Measurements from ENCODE around the gene ARHGAP24. TPM values are rescaled to one million over a fixed set of nuclear protein-coding genes. Genes with fewer than 3 reads are reported as not detected.

Gene ARHGAP24
- total and polyA plus RNA-seq, 10 of the 15 experiments (the other 5 are each of a cell fraction or from before 2014, with no cell fraction given), result 0.10 to 4.2 (median 0.52) TPM

DNA sequence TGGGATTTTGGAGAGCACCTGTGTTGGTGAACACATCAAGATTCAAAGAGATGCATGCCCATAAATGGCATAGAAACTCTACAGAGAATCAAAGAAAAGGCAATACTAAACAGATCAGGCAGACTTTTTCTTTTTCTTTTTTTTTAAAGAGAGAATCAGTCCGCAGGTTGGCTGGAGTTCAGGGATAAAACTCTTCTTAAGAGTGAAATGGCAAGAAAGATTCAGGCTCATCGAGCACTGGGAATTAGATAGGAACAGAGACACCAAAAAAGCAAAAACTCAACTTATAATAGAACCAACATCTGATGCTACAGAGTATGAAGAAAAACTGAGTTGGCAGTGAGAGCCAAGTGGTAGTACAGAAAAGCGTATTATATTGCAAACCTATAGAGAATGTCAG is 314.3 kb downstream of the ARHGAP24 start:
- intact Hi-C loops (cut with micrococcal nuclease; ENCODE audit: unreplicated experiment), result no loop called here
- ChIA-PET CTCF (interaction anchor here (1.2 to 3.2 kb wide), 3 partner anchors 8 to 10 kb away, joined by 4 to 10 read pairs (median 9); no protein-coding TSS in a partner anchor), SMC1A (ENCODE audit: uncharacterized antibody, unreplicated experiment) (interaction anchor here (3.1 kb wide), 1 partner anchor 11 kb away, joined by 15 read pairs; no protein-coding TSS in a partner anchor), RAD21 (ENCODE audit: unreplicated experiment) (no interaction called here), POLR2A (no interaction called here)
- Histone ChIP-seq H3K4me1 (ENCODE audit: control insufficient read depth, insufficient read depth, low read length) (no peaks in the 10 kb centered on the region), H3K79me2 (ENCODE audit: control insufficient read depth, insufficient read depth, low read length) (no peaks in the 10 kb centered on the region), H3K36me3 (ENCODE audit: control insufficient read depth in 2 of 2, insufficient read depth in 2 of 2, low read length in 1 of 2) (no peaks in the 10 kb centered on the region), H3K27me3 (replicated peaks in 1 of 2; ENCODE audit: control insufficient read depth in 2 of 2, insufficient read depth in 2 of 2, low read length in 1 of 2) (no peaks in the 10 kb centered on the region), H3K9me3 (replicated peaks; ENCODE audit: control insufficient read depth, insufficient read depth, low read length) (no peaks in the 10 kb centered on the region), H4K20me1 (ENCODE audit: control insufficient read depth, insufficient read depth) (no peaks in the 10 kb centered on the region), H3K27ac (ENCODE audit: control insufficient read depth, insufficient read depth) (no peak overlapping the region), H3K9ac (ENCODE audit: control insufficient read depth, insufficient read depth, low read length) (no peak overlapping the region), H3K4me2 (ENCODE audit: control insufficient read depth, insufficient read depth) (no peak overlapping the region), H3K4me3 (no peak overlapping the region), H2AFZ (ENCODE audit: control insufficient read depth, low read depth, low read length) (no peak overlapping the region)
- ATAC-seq, result no peak
- in situ Hi-C loops (cut with MboI), result no loop called here
- TF ChIP-seq CEBPB (IDR thresholded peaks at IDR 0.05; ENCODE audit: borderline replicate concordance in 1 of 2, low read depth in 2 of 2, low read length in 2 of 2), result no peak
- TF ChIP-seq STAT1 (conservative IDR thresholded peaks at IDR 0.05), result no peak
- no peak for TF ChIP-seq SUPT20H (IDR thresholded peaks at IDR 0.05; ENCODE audit: borderline replicate concordance, control insufficient read depth, low read depth, low read length)
- TF ChIP-seq CBX5 (IDR thresholded peaks at IDR 0.05; ENCODE audit: low read depth), result no peak
- TF ChIP-seq, protein P1, sequence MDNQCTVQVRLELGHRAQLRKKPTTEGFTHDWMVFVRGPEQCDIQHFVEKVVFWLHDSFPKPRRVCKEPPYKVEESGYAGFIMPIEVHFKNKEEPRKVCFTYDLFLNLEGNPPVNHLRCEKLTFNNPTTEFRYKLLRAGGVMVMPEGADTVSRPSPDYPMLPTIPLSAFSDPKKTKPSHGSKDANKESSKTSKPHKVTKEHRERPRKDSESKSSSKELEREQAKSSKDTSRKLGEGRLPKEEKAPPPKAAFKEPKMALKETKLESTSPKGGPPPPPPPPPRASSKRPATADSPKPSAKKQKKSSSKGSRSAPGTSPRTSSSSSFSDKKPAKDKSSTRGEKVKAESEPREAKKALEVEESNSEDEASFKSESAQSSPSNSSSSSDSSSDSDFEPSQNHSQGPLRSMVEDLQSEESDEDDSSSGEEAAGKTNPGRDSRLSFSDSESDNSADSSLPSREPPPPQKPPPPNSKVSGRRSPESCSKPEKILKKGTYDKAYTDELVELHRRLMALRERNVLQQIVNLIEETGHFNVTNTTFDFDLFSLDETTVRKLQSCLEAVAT (IDR thresholded peaks at IDR 0.05), result no peak
- TF ChIP-seq POU2F2 (IDR thresholded peaks at IDR 0.05; ENCODE audit: borderline replicate concordance, low read depth, low read length), result no peak
- BruUV-seq (replicated peaks), result no TSS peak
- no peak for DNase-seq (ENCODE audit: low read depth, low spot score)
- WGBS (ENCODE audit: insufficient coverage, insufficient replicate concordance, low lambda C conversion rate, missing lambda C conversion rate), result 35% methylated on average over 3 of the region's 3 CpGs
- FAIRE-seq, result no peak

DNA sequence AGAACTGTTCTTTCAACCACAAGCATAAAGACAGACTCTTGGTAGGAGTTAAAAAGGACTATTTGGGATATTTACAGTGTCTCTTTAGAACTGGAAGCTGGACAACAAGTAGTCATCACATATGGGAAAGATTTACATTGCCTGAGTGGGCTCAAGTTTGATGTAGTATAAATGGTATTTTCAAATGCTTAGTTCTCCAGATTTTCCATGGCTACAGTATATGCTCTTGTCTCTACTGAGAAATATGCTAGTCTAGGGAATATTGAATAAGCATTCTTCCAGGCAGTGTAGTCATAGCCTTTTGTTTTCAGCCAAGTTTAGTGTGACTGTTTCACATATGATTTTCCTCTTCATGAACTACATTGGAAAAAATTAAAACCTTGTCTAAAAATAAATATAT is 315.6 kb downstream of the ARHGAP24 start:
- intact Hi-C loops (cut with micrococcal nuclease; ENCODE audit: unreplicated experiment) (loop anchor here (10.0 kb wide), 1 partner anchor 254 kb away; no protein-coding TSS in a partner anchor), in situ Hi-C loops (cut with MboI) (no loop called here)
- no TSS peak for BruUV-seq (replicated peaks)
- Histone ChIP-seq H4K20me1 (ENCODE audit: control insufficient read depth, insufficient read depth) (no peaks in the 10 kb centered on the region), H3K27ac (ENCODE audit: control insufficient read depth, insufficient read depth) (no peak overlapping the region), H2AFZ (ENCODE audit: control insufficient read depth, low read depth, low read length) (no peak overlapping the region), H3K9ac (ENCODE audit: control insufficient read depth, insufficient read depth, low read length) (no peak overlapping the region), H3K4me2 (ENCODE audit: control insufficient read depth, insufficient read depth) (no peak overlapping the region), H3K27me3 (replicated peaks in 1 of 2; ENCODE audit: control insufficient read depth in 2 of 2, insufficient read depth in 2 of 2, low read length in 1 of 2) (no peaks in the 10 kb centered on the region), H3K4me1 (ENCODE audit: control insufficient read depth, insufficient read depth, low read length) (no peaks in the 10 kb centered on the region), H3K36me3 (ENCODE audit: control insufficient read depth in 2 of 2, insufficient read depth in 2 of 2, low read length in 1 of 2) (no peaks in the 10 kb centered on the region), H3K9me3 (replicated peaks; ENCODE audit: control insufficient read depth, insufficient read depth, low read length) (no peaks in the 10 kb centered on the region), H3K79me2 (ENCODE audit: control insufficient read depth, insufficient read depth, low read length) (no peaks in the 10 kb centered on the region), H3K4me3 (no peak overlapping the region)
- DNase-seq (ENCODE audit: low read depth, low spot score), result no peak
- RAD21 ChIA-PET (ENCODE audit: unreplicated experiment), result no interaction called here
- POLR2A ChIA-PET, result no interaction called here
- FAIRE-seq, result no peak
- ATAC-seq, result no peak
- SMC1A ChIA-PET (ENCODE audit: uncharacterized antibody, unreplicated experiment), result no interaction called here
- CTCF ChIA-PET, result interaction anchor here (0.8 to 0.9 kb wide), 2 partner anchors 12 to 34 kb away, joined by 3 read pairs; no protein-coding TSS in a partner anchor
- TF ChIP-seq ZSCAN29 (IDR thresholded peaks at IDR 0.05) (no peak), LARP7 (IDR thresholded peaks at IDR 0.05) (no peak), EP300 (IDR thresholded peaks at IDR 0.05; ENCODE audit: borderline replicate concordance in 1 of 2, control insufficient read depth in 1 of 2, low read depth in 2 of 2, low read length in 2 of 2) (no peak), RAD21 (IDR thresholded peaks at IDR 0.05; ENCODE audit: insufficient read depth, low read depth, low read length) (no peak)
- TF ChIP-seq, protein P2, sequence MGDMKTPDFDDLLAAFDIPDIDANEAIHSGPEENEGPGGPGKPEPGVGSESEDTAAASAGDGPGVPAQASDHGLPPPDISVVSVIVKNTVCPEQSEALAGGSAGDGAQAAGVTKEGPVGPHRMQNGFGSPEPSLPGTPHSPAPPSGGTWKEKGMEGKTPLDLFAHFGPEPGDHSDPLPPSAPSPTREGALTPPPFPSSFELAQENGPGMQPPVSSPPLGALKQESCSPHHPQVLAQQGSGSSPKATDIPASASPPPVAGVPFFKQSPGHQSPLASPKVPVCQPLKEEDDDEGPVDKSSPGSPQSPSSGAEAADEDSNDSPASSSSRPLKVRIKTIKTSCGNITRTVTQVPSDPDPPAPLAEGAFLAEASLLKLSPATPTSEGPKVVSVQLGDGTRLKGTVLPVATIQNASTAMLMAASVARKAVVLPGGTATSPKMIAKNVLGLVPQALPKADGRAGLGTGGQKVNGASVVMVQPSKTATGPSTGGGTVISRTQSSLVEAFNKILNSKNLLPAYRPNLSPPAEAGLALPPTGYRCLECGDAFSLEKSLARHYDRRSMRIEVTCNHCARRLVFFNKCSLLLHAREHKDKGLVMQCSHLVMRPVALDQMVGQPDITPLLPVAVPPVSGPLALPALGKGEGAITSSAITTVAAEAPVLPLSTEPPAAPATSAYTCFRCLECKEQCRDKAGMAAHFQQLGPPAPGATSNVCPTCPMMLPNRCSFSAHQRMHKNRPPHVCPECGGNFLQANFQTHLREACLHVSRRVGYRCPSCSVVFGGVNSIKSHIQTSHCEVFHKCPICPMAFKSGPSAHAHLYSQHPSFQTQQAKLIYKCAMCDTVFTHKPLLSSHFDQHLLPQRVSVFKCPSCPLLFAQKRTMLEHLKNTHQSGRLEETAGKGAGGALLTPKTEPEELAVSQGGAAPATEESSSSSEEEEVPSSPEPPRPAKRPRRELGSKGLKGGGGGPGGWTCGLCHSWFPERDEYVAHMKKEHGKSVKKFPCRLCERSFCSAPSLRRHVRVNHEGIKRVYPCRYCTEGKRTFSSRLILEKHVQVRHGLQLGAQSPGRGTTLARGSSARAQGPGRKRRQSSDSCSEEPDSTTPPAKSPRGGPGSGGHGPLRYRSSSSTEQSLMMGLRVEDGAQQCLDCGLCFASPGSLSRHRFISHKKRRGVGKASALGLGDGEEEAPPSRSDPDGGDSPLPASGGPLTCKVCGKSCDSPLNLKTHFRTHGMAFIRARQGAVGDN (IDR thresholded peaks at IDR 0.05), result no peak
